Neural cell (in vitro differentiated cells): ENCODE results near the gene CNST.

Experiments used
- EZH2 ChIP-seq: fragments of 200-600, 300-800 bp; shearing (Covaris generic), sonication (generic); IDR thresholded peaks from 2 replicates; pipeline ENCODE4 v1.6.1; 2014; ENCODE audit warnings: antibody characterized with exemption, low read length, borderline replicate concordance, mild to moderate bottlenecking; ENCODE audit not compliant: insufficient read depth, poor library complexity, severe bottlenecking
- POLR2AphosphoS5 ChIP-seq: IDR thresholded peaks from 2 replicates; pipeline ENCODE4 v1.6.1; 2012
- RAD21 ChIP-seq: fragments of 450-650 bp; conservative IDR thresholded peaks from 2 replicates; pipeline ENCODE4 v1.6.1; 2014; ENCODE audit warnings: antibody characterized with exemption, mild to moderate bottlenecking, moderate library complexity
- SMC3 ChIP-seq: fragments of 450-650 bp; conservative IDR thresholded peaks from 2 replicates; pipeline ENCODE4 v1.6.1; 2014; ENCODE audit warnings: antibody characterized with exemption, mild to moderate bottlenecking, moderate library complexity; ENCODE audit not compliant: poor library complexity
- TF ChIP-seq, protein P1 (sequence below): fragments of 450-650 bp; IDR thresholded peaks from 2 replicates; pipeline ENCODE4 v1.5.1; 2014; ENCODE audit warnings: antibody characterized with exemption, mild to moderate bottlenecking, moderate library complexity; ENCODE audit not compliant: poor library complexity, severe bottlenecking

DNA sequence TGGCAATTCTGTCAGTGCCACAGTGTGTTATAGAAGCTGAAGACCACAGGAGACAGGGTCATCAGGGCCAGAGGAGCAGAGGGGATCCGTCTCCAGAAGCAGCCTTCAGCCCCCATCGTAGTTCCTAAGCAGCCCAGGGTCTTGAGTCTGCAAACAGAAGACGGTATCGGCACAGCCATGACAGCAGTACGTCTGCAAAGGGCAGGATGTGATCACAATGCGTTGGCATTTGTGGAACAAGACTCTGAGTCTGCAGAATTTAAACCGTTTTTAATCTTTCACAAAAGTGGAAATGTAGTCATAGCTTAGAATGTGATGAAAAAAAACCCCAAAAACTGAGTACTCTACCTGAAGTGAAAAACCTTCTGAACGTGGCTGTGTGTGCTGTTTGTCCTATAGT, 113.9 kb downstream of the CNST start:
- TF ChIP-seq POLR2AphosphoS5 (no peak), RAD21 (no peak), EZH2 (no peak), SMC3 (no peak)
- TF ChIP-seq, protein P1, sequence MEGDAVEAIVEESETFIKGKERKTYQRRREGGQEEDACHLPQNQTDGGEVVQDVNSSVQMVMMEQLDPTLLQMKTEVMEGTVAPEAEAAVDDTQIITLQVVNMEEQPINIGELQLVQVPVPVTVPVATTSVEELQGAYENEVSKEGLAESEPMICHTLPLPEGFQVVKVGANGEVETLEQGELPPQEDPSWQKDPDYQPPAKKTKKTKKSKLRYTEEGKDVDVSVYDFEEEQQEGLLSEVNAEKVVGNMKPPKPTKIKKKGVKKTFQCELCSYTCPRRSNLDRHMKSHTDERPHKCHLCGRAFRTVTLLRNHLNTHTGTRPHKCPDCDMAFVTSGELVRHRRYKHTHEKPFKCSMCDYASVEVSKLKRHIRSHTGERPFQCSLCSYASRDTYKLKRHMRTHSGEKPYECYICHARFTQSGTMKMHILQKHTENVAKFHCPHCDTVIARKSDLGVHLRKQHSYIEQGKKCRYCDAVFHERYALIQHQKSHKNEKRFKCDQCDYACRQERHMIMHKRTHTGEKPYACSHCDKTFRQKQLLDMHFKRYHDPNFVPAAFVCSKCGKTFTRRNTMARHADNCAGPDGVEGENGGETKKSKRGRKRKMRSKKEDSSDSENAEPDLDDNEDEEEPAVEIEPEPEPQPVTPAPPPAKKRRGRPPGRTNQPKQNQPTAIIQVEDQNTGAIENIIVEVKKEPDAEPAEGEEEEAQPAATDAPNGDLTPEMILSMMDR = no peak
